ENCODE results near the gene RIN3. TPM values are rescaled to one million over a fixed set of nuclear protein-coding genes. Genes with fewer than 3 reads are reported as not detected.

The RIN3 gene
- total RNA-seq, 6 experiments from 2014 or later: 10.7 to 20.4 (median 18.9) TPM

- DNase-seq: no peak
- Histone ChIP-seq H3K4me1 (peaks cover 0 to 7% (median 0%) of the 10 kb centered on the region in 4 donors), H3K36me3 (no peaks in the 10 kb centered on the region), H3K9me3 (no peaks in the 10 kb centered on the region), H3K4me3 (no peak overlapping the region), H3K27me3 (no peaks in the 10 kb centered on the region), H3K27ac (no peak overlapping the region)
- TF ChIP-seq POLR2A (IDR thresholded peaks at IDR 0.05) (no peak), CTCF (IDR thresholded peaks at IDR 0.05) (no peak)
- peak in 3 of 4 donors; percentile 9 to 37 (median 13) for ATAC-seq
- intact Hi-C loops (cut with DNase I): no loop called here
- WGBS (ENCODE audit: insufficient coverage, low coverage, low lambda C conversion rate, missing lambda C conversion rate): 93% methylated on average over 7 of the region's 7 CpGs
These were observed 32.9 kb downstream of the RIN3 start for GRCh38 chr14:92546347-92547053.

DNA sequence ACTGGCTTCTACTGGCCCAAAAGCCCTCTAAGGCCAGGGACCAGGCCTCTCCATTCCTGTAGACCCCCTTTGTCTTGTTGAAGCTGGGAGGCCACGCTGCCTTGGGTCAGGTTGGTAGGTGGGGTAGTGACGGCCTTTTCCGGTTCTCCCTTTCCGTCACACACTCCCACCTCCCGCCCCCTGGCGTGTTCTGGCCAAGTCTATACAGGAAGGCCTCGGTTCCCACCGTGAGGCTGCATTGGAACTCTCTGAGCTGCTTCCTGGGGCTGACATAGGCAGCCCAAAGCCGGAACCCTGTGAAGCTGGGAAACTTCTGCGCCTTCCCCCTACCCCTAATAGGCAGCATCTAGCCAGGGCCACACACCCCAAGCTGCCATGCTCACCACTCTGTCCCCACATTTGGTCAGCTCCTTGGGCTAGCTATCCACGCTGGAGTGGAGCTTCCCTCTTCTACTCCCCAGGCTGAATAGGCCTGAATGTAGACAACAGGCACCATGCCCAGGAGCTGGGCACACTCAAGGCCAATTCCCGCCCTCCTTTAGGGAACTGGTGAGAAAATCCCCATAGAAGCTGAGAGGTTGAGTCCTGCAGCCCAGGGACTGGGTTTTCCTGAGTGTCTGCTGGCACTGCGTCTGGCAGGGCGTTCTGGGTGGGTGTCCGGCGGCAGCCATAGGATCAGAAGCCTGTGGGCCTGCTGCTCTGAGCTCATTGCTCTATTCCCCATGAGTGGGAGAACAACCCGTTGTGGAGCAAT lies 35.7 kb downstream of the RIN3 start:
- no peak overlapping the region for H3K4me3 ChIP-seq
- TF ChIP-seq POLR2A (IDR thresholded peaks at IDR 0.05): no peak
- TF ChIP-seq CTCF (IDR thresholded peaks at IDR 0.05): no peak
- peak in 2 of 4 donors; percentile 9 to 31 for ATAC-seq
- H3K9me3 ChIP-seq: no peaks in the 10 kb centered on the region
- no peaks in the 10 kb centered on the region for H3K36me3 ChIP-seq
- WGBS (ENCODE audit: insufficient coverage, low coverage, low lambda C conversion rate, missing lambda C conversion rate): 74% methylated on average over 7 of the region's 17 CpGs
- no peak overlapping the region for H3K27ac ChIP-seq
- peaks cover 0 to 7% (median 0%) of the 10 kb centered on the region in 4 donors for H3K4me1 ChIP-seq
- H3K27me3 ChIP-seq: no peaks in the 10 kb centered on the region
- DNase-seq: no peak
- intact Hi-C loops (cut with DNase I): no loop called here

DNA sequence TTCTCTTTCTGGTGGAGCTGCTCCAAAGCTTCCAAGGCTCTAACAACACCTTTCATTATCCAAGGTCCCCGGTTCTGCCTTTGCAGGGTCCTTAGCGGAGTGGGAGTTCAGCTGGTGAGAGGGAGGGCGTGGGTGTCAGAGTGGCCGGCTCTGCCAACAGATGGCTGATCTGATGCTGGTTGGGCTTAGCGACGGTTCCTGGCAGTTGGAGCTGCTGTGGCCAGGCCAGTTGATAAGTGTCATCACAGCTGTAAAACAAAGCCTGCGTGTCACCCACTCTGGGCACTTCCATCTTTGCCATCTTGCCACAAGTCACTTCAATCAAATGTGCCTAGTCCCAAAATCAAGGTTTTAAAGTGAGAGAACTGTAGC lies 36.3 kb downstream of the RIN3 start:
- ATAC-seq (peak in 1 of 4 donors; percentile 33), DNase-seq (no peak)
- TF ChIP-seq CTCF (IDR thresholded peaks at IDR 0.05) (no peak), POLR2A (IDR thresholded peaks at IDR 0.05) (no peak)
- WGBS (ENCODE audit: insufficient coverage, low coverage, low lambda C conversion rate, missing lambda C conversion rate): 64% methylated on average over 7 of the region's 7 CpGs
- no peaks in the 10 kb centered on the region for H3K9me3 ChIP-seq
- no peak overlapping the region for H3K4me3 ChIP-seq
- H3K4me1 ChIP-seq: peaks cover 0 to 1% (median 0%) of the 10 kb centered on the region in 4 donors
- intact Hi-C loops (cut with DNase I): no loop called here
- no peaks in the 10 kb centered on the region for H3K36me3 ChIP-seq
- no peaks in the 10 kb centered on the region for H3K27me3 ChIP-seq
- H3K27ac ChIP-seq: no peak overlapping the region

- DNase-seq (no peak), ATAC-seq (peak in 1 of 4 donors; percentile 17)
- no peaks in the 10 kb centered on the region for H3K27me3 ChIP-seq
- H3K4me3 ChIP-seq: no peak overlapping the region
- intact Hi-C loops (cut with DNase I): no loop called here
- TF ChIP-seq CTCF (IDR thresholded peaks at IDR 0.05) (no peak), POLR2A (IDR thresholded peaks at IDR 0.05) (no peak)
- H3K4me1 ChIP-seq: no peaks in the 10 kb centered on the region
- no peak overlapping the region for H3K27ac ChIP-seq
- H3K9me3 ChIP-seq: no peaks in the 10 kb centered on the region
- H3K36me3 ChIP-seq: peaks cover 0 to 4% (median 0%) of the 10 kb centered on the region in 4 donors
- WGBS (ENCODE audit: insufficient coverage, low coverage, low lambda C conversion rate, missing lambda C conversion rate): 62% methylated on average over 11 of the region's 13 CpGs
These were observed 37.7 kb downstream of the RIN3 start for GRCh38 chr14:92551044-92551841.
